HG03571 (cell line): ENCODE measurements around the gene SARM1.
A peak's percentile ranks its signal among the peaks of the same experiment; 100 is the strongest.

Experiments used
- ATAC-seq: cut with Tn5 transposase; IDR thresholded peaks from one replicate; pipeline ENCODE4 v1.9.1; 2021; ENCODE audit not compliant: unreplicated experiment

Gene SARM1

DNA sequence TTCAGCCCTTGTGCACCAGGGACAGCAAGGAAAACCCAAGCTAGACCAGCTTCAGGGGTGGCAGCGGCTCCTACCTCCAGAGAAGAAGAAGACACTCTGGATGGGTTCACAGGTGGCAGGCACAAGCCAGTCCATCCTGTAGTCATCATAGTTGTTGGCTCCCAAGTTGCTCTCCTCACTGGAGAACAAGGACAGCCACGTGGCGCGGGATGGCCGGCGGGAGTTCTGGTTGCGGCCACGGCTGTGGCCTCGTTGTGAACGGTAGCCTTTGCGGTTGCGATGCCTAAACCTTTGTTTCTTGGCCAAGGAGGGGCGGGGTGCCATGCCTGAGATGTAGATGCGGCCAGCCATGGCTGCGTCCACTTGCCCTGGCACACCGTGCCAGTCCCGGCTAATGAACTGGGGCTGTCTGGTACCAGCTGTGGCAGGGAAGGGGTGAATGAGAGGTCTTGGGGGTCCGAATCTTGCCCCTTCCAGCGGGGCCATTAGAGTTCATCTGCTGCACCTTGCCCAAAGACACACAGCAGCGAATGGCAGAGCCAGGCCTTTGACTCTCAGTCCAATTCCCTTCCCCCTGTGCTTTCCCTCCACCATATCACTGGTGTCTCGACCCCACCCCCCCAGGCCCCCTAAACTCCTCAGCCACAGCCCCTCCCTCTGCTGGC lies 3.7 kb upstream of the SARM1 start:
- no peak for ATAC-seq

DNA sequence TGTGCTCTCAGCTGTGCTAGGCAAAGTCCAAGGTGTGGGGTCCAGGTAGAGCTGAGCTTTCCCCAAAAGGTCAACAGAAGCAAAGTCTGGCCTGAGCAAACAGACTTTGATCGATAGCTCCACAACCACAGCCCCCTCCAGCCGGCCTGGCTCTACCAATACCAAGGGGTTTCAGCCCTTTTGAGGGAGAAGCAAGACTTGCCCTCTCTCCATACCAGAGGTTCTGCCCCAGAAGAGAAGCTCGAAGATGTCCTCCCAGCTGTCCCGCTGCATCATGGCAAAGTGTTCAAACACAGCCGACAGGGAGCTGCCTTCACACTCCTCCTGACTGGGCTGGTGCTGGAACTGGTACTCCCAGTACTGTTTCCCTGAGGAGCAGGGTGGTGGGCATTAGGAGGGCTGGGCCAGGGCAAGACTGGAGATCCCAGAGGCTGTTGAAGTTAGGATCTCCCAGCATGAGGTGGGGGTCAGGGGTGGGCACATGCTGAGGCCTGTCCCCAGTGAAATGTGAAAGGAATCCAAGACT lies 3.1 kb upstream of the SARM1 start:
- ATAC-seq, result no peak

DNA sequence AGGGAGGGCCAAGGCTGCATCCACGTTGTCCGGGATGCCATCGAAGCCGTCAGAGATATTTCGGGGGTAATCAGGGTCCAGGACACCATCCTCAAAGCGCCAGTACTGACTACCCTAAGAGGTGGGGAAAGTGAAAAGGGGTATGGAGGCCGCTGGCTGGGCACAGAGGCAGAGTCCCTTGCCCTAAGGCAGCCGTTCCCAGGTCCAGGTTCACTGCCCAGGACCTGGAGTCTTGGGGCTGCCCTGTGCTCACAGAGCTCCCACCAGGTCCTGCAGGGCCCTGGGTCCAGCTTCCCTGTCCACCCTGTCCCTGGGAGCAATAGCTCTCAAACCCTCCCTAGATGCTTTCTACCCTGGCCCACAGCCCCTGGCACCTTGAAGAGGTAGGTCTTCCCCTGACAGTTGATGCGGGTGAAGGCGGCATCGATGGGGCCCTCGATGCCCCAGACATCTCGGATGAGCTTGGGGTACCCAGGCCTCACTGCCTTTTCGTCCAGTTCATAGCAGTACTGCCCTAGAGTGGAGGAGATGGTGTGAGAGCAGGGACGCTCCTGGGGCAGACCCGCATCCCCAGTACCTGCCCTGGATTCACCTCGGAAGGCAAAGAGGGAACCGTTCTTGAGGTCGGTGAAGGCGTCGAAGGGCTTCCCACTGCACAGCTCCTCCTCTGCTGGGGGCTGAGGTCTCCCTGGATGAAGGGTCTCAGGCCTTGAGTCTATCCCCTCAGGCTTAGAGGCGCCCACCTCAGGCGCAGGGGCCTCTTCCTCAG lies 2.4 kb upstream of the SARM1 start:
- no peak for ATAC-seq

DNA sequence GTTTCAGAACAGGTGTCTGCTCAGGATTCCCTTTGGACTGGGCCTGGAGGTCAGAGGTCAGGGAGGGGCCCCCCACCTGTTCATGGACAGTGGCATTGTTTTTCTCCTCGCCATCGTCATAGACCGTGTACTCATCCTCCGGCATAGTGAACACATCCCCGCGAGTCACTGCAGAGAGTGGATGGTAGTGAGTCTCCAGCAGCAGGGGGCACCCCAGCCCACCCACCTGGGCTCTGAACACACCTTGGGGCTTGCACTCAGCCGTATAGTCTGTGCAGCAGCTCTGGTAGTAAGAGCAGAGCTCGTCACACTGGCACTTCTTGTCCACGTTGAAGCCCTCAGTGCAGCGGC lies 1.8 kb upstream of the SARM1 start:
- ATAC-seq, result no peak

DNA sequence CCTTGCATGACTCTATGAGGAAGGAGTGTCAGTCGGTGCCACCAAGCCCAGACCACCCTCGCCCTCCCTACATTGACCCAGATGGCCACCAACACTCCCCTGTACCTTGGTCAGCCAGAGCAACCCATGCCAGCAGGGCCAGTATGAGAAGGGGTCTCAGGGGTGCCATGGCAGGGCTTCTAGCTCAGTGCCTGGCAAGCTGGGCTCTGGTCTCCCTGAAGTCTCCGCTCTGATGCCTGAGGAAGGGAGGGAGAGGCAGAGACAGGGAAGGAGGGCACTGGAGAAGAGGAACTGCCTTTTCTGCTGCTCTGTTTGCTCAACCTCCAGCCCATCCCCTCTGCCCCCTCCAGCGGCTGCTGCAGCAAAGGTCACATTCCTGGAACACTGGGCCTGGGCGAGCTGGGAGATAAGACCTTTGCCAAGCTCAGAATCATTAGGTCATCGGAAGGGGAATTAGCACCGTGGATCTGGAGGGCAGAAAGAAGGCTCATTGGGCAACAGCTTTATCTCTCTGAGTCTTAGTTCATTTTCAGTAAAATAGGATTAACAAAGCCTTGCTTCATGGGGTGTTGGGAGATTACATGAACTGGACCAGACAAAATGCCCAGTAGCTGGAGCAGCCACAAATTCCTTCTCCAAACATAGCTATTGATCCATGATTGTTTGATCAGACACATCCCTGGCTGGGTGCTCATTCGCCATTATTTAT lies 1.3 kb upstream of the SARM1 start, which contains the start of gene VTN:
Gene VTN, minus strand, starts transcription at position 273 of the 709 bp plus-strand sequence. Its CDS starts 104 bp downstream, at position 169.
- ATAC-seq, result no peak

DNA sequence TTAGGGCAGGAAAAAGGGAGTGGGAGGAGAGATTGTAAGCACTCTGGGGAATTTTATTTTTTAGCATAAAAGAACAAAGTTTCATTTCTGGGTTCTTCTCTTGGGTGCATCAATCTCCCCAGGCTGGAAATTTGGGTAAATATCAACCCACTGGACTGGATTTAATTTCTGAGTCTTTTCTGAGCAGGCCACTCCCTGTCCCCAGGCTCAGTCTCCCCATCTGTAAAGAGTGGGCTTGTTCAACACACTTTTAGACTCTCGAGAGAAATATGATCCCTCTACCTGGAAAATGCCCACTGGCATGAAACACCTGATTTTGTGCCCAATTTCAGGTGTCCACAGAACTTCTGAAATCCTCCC lies 770 bp upstream of the SARM1 start:
- no peak for ATAC-seq

DNA sequence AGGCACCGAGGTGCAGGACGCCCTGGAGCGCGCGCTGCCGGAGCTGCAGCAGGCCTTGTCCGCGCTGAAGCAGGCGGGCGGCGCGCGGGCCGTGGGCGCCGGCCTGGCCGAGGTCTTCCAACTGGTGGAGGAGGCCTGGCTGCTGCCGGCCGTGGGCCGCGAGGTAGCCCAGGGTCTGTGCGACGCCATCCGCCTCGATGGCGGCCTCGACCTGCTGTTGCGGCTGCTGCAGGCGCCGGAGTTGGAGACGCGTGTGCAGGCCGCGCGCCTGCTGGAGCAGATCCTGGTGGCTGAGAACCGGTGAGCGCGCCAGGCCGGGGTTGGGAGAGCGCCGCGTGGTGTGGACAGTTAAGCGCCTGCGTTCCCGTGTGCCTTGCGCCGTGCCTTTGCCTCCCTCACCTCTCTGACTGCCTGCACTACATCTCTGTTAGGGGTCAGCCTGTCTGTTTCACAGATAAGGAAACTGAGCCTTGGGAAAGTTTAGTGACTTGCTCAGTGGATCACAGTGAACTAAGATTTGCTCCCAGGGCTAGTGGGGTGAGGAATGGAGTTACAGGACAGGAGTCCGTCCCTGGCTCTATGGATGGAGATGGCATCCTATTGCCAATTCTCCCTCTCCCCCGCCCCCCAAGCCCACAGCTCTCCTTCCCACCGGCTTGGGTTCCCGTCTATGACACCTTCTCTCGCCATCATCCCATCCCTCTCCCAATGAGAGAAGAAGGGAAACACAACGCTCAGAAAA lies 880 bp downstream of the SARM1 start:
- ATAC-seq, result no peak

DNA sequence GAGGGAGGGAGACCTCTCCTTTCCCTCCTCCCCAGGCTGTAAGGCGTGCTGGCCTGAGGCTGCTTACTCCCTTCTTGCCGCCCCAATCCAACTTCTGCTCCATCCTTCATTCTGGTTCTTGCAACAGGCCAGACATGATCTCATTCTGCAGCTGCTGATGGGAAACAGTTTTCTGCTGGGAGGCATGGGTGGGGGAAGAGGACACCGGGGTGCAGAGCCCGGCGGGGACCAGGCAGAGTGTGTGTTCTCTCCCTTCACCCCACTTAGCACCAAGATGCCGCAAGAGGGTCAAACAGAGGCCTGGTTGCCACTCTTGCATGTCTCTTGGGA lies 1.4 kb downstream of the SARM1 start:
- ATAC-seq, result no peak

DNA sequence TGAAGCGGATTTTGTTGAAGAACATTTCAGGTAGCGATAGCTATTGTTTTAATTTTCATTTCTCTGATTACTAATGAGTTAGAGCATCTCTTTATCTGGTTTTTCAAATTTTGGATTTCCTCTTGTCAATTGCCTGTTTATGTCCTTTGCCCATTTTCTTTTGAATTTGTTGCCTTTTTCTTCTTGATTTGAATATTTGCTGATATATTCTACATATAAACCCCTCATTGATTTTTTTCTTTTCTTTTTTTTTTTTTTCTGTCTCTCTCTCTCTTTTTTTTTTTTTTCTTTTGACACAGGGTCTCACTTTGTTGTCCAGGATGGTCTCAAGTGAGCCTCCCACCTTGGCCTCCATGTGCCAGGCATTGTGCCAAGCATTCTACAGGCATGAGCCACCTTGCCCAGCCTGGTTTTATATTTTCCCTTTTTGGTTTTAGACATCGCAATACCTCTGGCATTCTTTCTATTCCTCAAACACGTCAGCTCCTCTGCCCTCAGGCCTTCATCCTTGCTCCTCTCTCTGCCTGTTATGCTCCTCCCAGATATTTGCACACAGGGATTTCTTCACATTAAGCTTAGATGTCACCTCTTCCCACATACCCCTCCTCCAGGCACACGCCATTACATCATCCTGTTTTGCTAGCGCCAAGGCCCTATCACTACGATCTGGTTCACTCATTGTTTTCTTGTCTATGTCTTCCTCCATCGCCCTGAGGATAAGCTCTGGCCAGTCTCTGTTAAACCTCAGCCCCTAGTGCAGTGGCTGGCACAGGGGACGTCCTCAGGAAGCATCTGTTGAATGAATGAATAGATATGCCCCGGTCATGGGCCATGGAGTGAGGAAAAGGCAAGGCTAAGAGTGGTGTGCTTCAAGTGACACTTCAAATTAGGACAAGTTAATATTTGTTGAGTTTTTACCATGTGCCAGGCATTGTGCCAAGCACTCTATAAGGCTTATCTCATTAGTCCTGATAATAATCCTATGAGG lies 8.6 kb downstream of the SARM1 start:
- ATAC-seq, result no peak

DNA sequence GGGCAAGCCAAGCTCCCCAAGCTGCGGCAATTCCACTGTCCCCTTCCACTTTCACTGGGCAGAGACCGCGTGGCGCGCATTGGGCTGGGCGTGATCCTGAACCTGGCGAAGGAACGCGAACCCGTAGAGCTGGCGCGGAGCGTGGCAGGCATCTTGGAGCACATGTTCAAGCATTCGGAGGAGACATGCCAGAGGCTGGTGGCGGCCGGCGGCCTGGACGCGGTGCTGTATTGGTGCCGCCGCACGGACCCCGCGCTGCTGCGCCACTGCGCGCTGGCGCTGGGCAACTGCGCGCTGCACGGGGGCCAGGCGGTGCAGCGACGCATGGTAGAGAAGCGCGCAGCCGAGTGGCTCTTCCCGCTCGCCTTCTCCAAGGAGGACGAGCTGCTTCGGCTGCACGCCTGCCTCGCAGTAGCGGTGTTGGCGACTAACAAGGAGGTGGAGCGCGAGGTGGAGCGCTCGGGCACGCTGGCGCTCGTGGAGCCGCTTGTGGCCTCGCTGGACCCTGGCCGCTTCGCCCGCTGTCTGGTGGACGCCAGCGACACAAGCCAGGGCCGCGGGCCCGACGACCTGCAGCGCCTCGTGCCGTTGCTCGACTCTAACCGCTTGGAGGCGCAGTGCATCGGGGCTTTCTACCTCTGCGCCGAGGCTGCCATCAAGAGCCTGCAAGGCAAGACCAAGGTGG lies 9.8 kb downstream of the SARM1 start:
- no peak for ATAC-seq

DNA sequence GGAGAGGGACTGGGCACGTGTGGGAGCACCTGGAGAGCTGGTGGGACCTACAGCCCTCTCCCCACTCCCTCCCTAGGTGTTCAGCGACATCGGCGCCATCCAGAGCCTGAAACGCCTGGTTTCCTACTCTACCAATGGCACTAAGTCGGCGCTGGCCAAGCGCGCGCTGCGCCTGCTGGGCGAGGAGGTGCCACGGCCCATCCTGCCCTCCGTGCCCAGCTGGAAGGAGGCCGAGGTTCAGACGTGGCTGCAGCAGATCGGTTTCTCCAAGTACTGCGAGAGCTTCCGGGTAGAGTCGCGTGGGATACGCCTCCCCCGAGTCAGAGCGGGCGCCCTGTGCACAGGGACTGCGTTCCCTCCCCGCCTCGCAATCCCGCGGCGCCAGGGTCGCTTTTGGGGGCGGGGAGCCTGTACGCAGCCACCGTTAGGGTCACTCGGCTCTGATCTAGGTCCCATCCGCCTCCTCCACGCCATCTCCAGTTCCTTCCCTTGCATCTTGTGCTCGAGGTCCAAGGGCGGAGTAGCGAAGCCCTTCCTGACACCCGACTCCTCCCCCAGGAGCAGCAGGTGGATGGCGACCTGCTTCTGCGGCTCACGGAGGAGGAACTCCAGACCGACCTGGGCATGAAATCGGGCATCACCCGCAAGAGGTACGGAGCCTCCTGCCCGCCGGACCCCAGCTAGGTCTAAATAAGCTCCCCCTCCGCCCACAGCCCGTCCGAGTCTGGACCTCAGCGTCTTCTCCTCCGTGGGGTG lies 13.0 kb downstream of the SARM1 start:
- peak; percentile 66 for ATAC-seq

DNA sequence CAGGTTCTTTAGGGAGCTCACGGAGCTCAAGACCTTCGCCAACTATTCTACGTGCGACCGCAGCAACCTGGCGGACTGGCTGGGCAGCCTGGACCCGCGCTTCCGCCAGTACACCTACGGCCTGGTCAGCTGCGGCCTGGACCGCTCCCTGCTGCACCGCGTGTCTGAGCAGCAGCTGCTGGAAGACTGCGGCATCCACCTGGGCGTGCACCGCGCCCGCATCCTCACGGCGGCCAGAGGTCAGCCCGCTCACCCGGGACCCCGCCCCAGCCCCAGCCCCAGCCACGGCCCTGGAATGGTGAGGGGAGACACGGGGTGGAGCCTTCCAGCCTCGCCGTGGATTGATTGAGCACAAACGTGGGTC lies 13.5 kb downstream of the SARM1 start:
- ATAC-seq, result no peak

DNA sequence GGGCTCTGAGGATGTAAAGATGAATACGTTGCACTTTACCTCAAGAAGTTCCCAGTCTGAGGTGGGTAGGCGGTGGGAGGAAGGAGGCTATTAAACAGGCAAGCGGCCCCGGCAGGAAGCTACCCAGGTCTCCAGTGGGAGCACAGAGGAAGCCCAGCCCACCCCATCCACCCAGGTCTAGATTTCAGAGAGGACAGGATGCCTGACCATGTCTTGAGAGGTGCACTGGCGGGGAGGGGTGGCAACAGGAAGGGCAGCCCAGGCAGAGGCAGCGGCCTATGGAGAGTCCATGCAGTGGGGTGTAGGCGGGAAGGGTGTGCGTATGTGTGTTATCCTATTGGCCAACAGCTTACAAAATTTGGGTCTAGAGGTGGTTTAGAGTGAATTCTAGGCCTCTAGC lies 13.9 kb downstream of the SARM1 start:
- ATAC-seq, result no peak

DNA sequence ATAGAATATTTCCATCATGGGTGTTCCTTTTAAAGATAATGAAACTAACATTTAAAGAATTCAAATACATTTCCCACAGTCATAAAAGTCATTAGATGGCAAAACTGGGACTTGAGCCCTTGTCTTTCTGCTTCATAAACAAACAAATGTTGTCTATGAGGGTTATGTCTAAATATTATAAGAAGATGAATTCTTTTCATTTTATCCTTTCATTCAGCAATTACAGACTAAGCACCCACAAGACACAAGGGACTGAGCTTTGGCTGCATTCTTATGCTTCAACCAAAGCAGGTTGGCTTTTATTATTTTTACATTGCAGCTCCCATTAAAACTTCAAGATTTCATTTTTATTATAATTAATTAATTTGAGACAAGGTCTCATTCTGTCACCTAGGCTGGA lies 14.9 kb downstream of the SARM1 start:
- no peak for ATAC-seq

DNA sequence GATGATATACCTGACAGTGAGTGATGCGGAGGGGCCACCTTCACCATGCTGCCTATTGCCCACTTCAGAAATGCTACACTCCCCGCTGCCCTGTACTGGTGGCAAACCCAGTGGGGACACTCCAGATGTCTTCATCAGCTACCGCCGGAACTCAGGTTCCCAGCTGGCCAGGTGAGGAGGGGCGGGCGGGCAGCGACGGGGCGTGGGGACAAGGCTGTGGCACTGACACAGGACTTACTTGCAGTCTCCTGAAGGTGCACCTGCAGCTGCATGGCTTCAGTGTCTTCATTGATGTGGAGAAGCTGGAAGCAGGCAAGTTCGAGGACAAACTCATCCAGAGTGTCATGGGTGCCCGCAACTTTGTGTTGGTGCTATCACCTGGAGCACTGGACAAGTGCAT lies 16.6 kb downstream of the SARM1 start:
- no peak for ATAC-seq

DNA sequence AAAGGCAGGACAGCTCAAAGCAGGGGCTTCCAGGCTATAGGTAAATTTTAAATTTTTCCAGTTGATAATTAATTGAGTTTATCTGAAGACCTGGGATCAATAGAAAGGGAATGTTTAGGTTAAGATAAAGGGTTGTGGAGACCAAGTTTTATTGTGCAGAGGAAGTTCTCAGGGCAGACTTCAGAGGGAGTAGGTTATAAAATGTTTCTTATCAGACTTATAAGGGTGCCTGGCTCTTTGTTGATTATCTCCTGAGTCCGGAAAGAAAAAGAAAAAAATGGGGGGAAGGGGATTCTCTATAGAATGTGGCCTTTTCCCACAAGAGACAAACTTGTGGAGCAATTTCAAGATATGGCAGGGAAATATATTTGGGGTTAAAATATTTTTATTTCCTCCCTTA lies 18.6 kb downstream of the SARM1 start:
- ATAC-seq, result no peak

DNA sequence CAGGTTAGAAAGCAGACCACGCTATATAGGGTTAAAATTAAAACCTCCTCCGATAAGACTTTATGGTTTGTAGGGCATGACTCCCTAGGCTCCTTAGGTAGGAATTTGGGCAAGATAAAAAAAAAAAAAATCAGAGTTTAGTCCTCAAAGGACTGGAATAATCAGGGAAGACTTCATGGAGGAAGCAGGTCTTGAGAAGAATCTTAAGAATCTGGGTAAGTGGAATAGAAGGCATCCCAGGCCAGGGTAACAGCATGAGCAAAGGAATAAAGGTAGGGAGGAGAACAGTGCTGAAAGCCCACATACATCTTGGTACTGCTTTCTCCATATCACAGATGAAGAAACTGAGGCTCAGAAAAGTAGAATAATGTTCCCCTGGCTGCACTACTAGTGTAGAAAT lies 19.1 kb downstream of the SARM1 start:
- no peak for ATAC-seq

DNA sequence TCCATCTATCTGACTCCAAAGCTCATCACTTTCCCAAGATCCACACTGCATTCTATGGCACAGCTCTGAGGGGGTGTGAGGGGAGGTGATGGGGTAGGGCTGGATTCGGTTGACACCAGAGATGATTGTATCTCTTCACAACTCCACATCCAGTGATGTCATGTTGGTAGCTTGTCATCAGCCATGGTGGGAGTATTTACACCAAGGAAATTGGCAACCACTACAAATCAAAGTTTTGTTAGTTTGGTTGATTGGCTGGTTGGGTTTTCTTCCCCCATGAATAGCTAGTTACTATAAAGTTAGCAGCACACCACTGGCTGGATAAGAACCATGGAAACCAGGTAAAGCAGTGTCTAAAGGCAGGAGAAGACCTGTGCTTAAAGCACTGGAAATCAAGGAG lies 19.5 kb downstream of the SARM1 start:
- no peak for ATAC-seq

DNA sequence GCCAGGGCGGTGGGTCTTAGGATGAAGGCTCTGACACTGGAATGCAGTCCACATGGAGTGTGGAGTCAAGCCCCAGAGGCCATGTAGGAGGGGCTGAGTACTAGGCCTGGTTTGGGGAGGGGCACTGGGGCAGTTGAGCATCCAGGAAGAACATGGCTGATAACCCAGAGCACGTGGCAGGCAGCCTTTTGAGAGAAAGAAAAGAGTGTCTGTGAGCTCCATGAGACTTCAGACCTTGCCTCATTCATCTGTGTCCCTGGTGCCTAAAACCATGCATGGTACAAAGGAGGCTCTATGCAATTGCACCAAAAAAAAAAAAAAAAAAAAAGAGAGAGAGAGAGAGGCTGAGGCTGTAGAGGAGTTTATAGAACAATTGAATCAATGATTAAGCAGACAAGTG lies 19.9 kb downstream of the SARM1 start:
- no peak for ATAC-seq
